ENCODE results near the gene PRR27. TPM values are rescaled to one million over a fixed set of nuclear protein-coding genes. Genes with fewer than 3 reads are reported as not detected.

The PRR27 gene
- total and polyA plus RNA-seq, 10 of the 15 experiments (the other 5 are each of a cell fraction or from before 2014, with no cell fraction given), result not detected

DNA sequence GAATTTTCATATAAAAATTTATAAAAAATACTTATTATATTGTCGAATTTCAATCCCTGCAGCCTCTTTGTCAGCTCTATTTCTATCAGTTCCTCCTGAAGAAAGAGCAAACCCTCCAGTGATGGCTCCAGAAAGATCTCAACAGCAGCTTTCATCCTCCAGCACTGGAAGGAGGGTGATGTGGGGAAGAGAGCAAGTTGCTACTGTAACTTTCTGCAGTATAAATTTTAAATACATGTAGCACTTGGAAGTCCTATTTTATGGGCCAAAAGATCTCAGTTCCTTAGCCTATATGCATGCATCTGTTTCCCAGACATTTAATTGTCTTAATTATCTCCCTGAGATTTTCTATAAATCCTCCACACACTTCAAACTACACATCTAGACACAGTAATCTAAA lies 27.8 kb downstream of the PRR27 start (continued):
- TF ChIP-seq SREBF1 (IDR thresholded peaks at IDR 0.05; ENCODE audit: low read length) (no peak), POU2F2 (IDR thresholded peaks at IDR 0.05; ENCODE audit: borderline replicate concordance, low read depth, low read length) (no peak), IKZF2 (IDR thresholded peaks at IDR 0.05) (no peak)

DNA sequence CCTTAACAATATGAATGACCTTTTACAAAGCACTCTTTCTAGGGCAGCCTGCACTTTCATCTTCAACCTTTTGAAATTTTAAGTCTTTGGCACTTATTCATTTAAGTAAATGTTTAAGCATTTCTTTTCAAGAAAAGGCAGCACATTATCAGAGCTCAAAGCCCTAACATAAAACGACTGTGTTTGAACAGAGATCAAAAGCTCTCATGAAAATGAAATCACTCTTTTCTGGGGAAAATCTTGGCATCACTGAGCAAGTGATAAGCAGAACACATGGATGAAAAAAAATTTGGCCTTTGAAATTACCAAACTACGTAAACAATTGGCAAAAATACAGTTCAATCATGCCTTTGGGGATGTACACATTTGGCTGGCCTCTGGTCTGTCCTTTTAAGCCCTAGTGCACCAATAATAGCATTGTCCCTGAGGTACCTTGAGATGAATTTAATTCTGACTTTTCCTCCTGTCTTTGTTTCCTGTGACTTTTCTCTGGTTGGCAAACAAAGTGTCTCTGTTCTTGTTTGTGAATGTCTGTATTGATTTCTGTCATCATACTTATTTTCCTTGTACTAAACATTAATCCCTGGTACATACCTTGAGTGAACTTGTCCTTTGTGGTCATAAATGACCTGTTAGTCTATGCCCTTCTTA lies 28.6 kb downstream of the PRR27 start:
- ChIA-PET RAD21 (ENCODE audit: unreplicated experiment) (interaction anchor here (0.9 to 2.4 kb wide), 7 partner anchors 274 to 864 kb away, joined by 3 to 18 read pairs (median 4); no protein-coding TSS in a partner anchor), CTCF (interaction anchor here (0.6 to 4.6 kb wide), 15 partner anchors 8 to 958 kb away, joined by 3 to 36 read pairs (median 5); partner anchors contain the start of gene ODAM), POLR2A (no interaction called here), SMC1A (ENCODE audit: uncharacterized antibody, unreplicated experiment) (interaction anchor here (0.6 to 1.8 kb wide), 10 partner anchors 109 to 1344 kb away, joined by 3 to 17 read pairs (median 4); no protein-coding TSS in a partner anchor)
- BruUV-seq (replicated peaks), result no TSS peak
- Histone ChIP-seq H3K4me3 (no peak overlapping the region), H4K20me1 (ENCODE audit: control insufficient read depth, insufficient read depth) (no peaks in the 10 kb centered on the region), H3K4me1 (ENCODE audit: control insufficient read depth, insufficient read depth, low read length) (no peaks in the 10 kb centered on the region), H3K27ac (ENCODE audit: control insufficient read depth, insufficient read depth) (no peak overlapping the region), H3K27me3 (replicated peaks in 1 of 2; ENCODE audit: control insufficient read depth in 2 of 2, insufficient read depth in 2 of 2, low read length in 1 of 2) (no peaks in the 10 kb centered on the region), H3K9me3 (replicated peaks; ENCODE audit: control insufficient read depth, insufficient read depth, low read length) (no peaks in the 10 kb centered on the region), H3K4me2 (ENCODE audit: control insufficient read depth, insufficient read depth) (no peak overlapping the region), H3K79me2 (ENCODE audit: control insufficient read depth, insufficient read depth, low read length) (no peaks in the 10 kb centered on the region), H2AFZ (ENCODE audit: control insufficient read depth, low read depth, low read length) (no peak overlapping the region), H3K36me3 (ENCODE audit: control insufficient read depth in 2 of 2, insufficient read depth in 2 of 2, low read length in 1 of 2) (no peaks in the 10 kb centered on the region), H3K9ac (ENCODE audit: control insufficient read depth, insufficient read depth, low read length) (no peak overlapping the region)
- no peak for FAIRE-seq
- intact Hi-C loops (cut with micrococcal nuclease; ENCODE audit: unreplicated experiment) (loop anchor here (1.0 to 2.0 kb wide), 4 partner anchors 286 to 494 kb away; no protein-coding TSS in a partner anchor), in situ Hi-C loops (cut with MboI) (loop anchor here (5.0 kb wide), 1 partner anchor 490 kb away; no protein-coding TSS in a partner anchor)
- 0% methylated on average over 2 of the region's 2 CpGs for WGBS (ENCODE audit: insufficient coverage, insufficient replicate concordance, low lambda C conversion rate, missing lambda C conversion rate)
- no peak for ATAC-seq
- no peak for DNase-seq (ENCODE audit: low read depth, low spot score)
- TF ChIP-seq, protein P1, sequence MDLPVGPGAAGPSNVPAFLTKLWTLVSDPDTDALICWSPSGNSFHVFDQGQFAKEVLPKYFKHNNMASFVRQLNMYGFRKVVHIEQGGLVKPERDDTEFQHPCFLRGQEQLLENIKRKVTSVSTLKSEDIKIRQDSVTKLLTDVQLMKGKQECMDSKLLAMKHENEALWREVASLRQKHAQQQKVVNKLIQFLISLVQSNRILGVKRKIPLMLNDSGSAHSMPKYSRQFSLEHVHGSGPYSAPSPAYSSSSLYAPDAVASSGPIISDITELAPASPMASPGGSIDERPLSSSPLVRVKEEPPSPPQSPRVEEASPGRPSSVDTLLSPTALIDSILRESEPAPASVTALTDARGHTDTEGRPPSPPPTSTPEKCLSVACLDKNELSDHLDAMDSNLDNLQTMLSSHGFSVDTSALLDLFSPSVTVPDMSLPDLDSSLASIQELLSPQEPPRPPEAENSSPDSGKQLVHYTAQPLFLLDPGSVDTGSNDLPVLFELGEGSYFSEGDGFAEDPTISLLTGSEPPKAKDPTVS (IDR thresholded peaks at IDR 0.05; ENCODE audit: low read depth, low read length), result no peak
- TF ChIP-seq NR2F1 (conservative IDR thresholded peaks at IDR 0.05), result no peak
- TF ChIP-seq IRF4 (IDR thresholded peaks at IDR 0.05; ENCODE audit: low read depth, low read length), result no peak
- no peak for TF ChIP-seq DPF2 (IDR thresholded peaks at IDR 0.05)
- TF ChIP-seq, protein P2, sequence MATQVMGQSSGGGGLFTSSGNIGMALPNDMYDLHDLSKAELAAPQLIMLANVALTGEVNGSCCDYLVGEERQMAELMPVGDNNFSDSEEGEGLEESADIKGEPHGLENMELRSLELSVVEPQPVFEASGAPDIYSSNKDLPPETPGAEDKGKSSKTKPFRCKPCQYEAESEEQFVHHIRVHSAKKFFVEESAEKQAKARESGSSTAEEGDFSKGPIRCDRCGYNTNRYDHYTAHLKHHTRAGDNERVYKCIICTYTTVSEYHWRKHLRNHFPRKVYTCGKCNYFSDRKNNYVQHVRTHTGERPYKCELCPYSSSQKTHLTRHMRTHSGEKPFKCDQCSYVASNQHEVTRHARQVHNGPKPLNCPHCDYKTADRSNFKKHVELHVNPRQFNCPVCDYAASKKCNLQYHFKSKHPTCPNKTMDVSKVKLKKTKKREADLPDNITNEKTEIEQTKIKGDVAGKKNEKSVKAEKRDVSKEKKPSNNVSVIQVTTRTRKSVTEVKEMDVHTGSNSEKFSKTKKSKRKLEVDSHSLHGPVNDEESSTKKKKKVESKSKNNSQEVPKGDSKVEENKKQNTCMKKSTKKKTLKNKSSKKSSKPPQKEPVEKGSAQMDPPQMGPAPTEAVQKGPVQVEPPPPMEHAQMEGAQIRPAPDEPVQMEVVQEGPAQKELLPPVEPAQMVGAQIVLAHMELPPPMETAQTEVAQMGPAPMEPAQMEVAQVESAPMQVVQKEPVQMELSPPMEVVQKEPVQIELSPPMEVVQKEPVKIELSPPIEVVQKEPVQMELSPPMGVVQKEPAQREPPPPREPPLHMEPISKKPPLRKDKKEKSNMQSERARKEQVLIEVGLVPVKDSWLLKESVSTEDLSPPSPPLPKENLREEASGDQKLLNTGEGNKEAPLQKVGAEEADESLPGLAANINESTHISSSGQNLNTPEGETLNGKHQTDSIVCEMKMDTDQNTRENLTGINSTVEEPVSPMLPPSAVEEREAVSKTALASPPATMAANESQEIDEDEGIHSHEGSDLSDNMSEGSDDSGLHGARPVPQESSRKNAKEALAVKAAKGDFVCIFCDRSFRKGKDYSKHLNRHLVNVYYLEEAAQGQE (IDR thresholded peaks at IDR 0.05; ENCODE audit: low read depth, low read length), result no peak
- TF ChIP-seq SRF (IDR thresholded peaks at IDR 0.05; ENCODE audit: low read depth in 2 of 2, low read length in 2 of 2), result no peak
- no peak for TF ChIP-seq CREB1 (IDR thresholded peaks at IDR 0.05; ENCODE audit: low read depth)
- no peak for TF ChIP-seq NFIC (IDR thresholded peaks at IDR 0.05; ENCODE audit: low read depth, low read length)
- TF ChIP-seq BRCA1 (IDR thresholded peaks at IDR 0.05; ENCODE audit: low read depth, low read length), result no peak
- no peak for TF ChIP-seq NR2C2 (IDR thresholded peaks at IDR 0.05; ENCODE audit: borderline replicate concordance, control insufficient read depth, insufficient read length, low read depth)
- TF ChIP-seq NRF1 (conservative IDR thresholded peaks at IDR 0.05; ENCODE audit: low read depth, low read length), result no peak
- TF ChIP-seq RAD21 (IDR thresholded peaks at IDR 0.05; ENCODE audit: insufficient read depth, low read depth, low read length), result no peak
- no peak for TF ChIP-seq MTA3 (IDR thresholded peaks at IDR 0.05; ENCODE audit: borderline replicate concordance, low read length)
- TF ChIP-seq SPI1 (IDR thresholded peaks at IDR 0.05; ENCODE audit: borderline replicate concordance, insufficient read depth, low read depth, low read length), result no peak
- TF ChIP-seq HDAC6 (IDR thresholded peaks at IDR 0.05; ENCODE audit: unreplicated experiment), result no peak
- no peak for TF ChIP-seq NFYB (IDR thresholded peaks at IDR 0.05; ENCODE audit: insufficient read depth, low read depth, low read length)
